ENCODE results near the gene HLCS. TPM values are rescaled to one million over a fixed set of nuclear protein-coding genes. Genes with fewer than 3 reads are reported as not detected.

Gene HLCS
- total RNA-seq, 2 experiments from 2014 or later = 14.3 to 15.0 TPM

DNA sequence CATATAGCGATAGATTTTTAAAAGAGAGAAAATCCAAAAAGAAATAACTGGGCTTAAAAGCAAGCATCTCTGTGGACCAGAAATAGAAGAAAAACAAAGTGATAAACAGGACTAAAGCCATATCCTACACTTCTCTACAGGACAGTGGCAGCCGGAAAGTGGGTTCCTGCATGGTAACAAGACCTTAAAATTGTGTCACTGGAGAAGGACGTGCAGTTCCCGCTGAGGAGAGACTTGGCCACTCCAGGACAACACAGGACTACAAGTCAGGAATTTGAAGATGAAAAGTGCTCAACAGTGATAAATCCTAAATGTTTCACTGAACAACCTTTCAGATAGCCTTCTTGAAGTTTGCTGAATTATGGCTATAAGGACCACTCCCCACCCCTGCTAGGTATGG is 1.9 kb upstream of the HLCS start:
- DNase-seq = no peak
- Mint-ChIP-seq H3K4me1 (peaks cover 9% of the 10 kb centered on the region), H3K27ac (no peak overlapping the region), H3K4me3 (no peak overlapping the region), H3K27me3 (no peaks in the 10 kb centered on the region), H3K9me3 (ENCODE audit: low read depth) (no peaks in the 10 kb centered on the region), H3K36me3 (ENCODE audit: low read depth) (no peaks in the 10 kb centered on the region)
- intact Hi-C loops (cut with DNase I, micrococcal nuclease) = loop anchor here in 1 of 2 experiments (5.0 kb wide), 3 partner anchors 289 to 594 kb away; partner anchors contain the start of gene DYRK1A
- CTCF ChIA-PET = interaction anchor here (1.9 kb wide), 1 partner anchor 21 kb away, joined by 7 read pairs; no protein-coding TSS in a partner anchor
- POLR2A ChIA-PET = no interaction called here
- no peak for ATAC-seq

DNA sequence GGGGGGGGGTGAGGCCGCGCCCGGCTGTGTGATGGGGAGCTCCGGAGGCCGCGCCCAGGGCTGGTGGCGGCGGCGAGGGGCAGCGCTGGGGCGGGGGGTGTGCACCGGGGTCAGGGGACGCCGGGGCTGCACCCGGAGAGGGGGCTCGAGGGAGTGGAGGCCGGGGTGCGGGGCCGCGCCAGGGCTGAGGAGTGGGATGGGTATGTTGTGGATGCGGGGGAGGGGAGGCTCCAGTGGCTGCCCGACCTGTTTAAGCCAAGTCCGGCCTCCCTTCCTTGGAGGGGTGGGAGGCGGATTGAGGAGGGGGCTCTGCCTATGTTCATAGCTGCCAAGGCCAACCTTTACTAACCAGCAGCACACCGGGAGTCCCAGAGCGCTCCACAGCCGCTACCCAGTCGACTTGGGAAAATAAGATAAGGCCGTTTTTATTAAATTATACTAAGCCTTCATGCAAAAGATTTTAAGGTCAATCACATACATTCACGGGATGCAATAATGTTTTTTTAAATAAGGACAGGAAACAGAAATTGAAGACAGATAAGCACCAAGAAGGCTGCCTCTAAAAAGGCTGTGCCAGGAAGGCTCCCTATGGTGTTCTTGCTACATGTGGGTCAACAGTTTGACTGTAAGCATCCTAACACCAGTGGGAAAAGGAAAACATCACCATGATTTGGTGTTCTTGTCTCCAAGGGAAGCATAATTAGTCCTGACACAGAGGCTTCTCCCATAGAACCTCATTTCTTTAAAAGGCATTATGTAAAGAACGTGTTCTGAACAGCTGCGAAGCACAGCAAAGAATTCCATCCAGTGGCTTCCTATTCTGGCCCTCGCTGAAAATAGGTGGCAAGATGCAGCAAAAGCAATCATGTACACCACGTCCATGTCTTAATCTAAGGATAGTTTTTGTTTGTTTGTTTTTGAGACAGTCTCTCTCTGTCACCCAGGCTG is 626 bp upstream of the HLCS start:
- Mint-ChIP-seq H3K9me3 (ENCODE audit: low read depth) (no peaks in the 10 kb centered on the region), H3K4me1 (peaks cover 9% of the 10 kb centered on the region)
- POLR2A ChIA-PET = interaction anchor here (0.7 to 1.5 kb wide), 3 partner anchors 22 to 647 kb away, joined by 3 to 4 read pairs (median 3); partner anchors contain the start of gene MORC3

DNA sequence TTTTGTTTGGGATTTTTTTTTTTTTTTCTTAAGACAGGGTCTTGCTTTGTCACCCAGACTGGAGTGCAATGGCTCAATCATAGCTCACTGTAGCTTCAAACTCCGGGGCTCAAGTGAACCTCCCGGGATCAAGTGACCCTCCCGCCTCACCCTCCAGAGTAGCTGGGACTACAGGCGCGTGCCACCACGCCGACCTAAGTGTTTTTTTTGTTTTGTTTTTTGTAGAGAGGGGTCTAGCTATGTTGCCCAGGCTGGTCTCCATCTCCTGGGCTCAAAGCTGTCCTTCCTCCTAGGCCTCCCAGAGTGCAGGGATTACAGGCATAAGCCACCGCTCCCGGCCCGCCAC is 776 bp downstream of the HLCS start:
- Mint-ChIP-seq H3K4me3 (peak overlapping the region; percentile 73), H3K4me1 (peaks cover 9% of the 10 kb centered on the region), H3K27ac (peak overlapping the region; percentile 88), H3K36me3 (ENCODE audit: low read depth) (peaks cover 9% of the 10 kb centered on the region), H3K9me3 (ENCODE audit: low read depth) (no peaks in the 10 kb centered on the region), H3K27me3 (no peaks in the 10 kb centered on the region)
- no peak for DNase-seq
- no peak for ATAC-seq
- POLR2A ChIA-PET = interaction anchor here (1.5 kb wide), 1 partner anchor 646 kb away, joined by 4 read pairs; the partner anchor contains the start of gene MORC3
- CTCF ChIA-PET = interaction anchor here (0.9 to 2.2 kb wide), 9 partner anchors 9 to 285 kb away, joined by 3 to 11 read pairs (median 5); no protein-coding TSS in a partner anchor
- intact Hi-C loops (cut with DNase I, micrococcal nuclease) = loop anchor here in 1 of 2 experiments (1.0 to 5.0 kb wide), 7 partner anchors 24 to 645 kb away; partner anchors contain the start of genes DYRK1A, MORC3, PIGP and TTC3

More for the DNA sequence above, 626 bp upstream of the HLCS start:
- H3K27ac Mint-ChIP-seq = peak overlapping the region; percentile 72
- H3K4me3 Mint-ChIP-seq = peak overlapping the region; percentile 73
- DNase-seq (no peak), ATAC-seq (no peak)
- CTCF ChIA-PET = interaction anchor here (0.9 to 2.2 kb wide), 6 partner anchors 12 to 161 kb away, joined by 3 to 10 read pairs (median 4); no protein-coding TSS in a partner anchor
- H3K27me3 Mint-ChIP-seq = no peaks in the 10 kb centered on the region
- H3K36me3 Mint-ChIP-seq (ENCODE audit: low read depth) = no peaks in the 10 kb centered on the region
- intact Hi-C loops (cut with DNase I, micrococcal nuclease) = loop anchor here in 1 of 2 experiments (1.0 to 5.0 kb wide), 7 partner anchors 22 to 647 kb away; partner anchors contain the start of genes DYRK1A, MORC3, PIGP and TTC3

DNA sequence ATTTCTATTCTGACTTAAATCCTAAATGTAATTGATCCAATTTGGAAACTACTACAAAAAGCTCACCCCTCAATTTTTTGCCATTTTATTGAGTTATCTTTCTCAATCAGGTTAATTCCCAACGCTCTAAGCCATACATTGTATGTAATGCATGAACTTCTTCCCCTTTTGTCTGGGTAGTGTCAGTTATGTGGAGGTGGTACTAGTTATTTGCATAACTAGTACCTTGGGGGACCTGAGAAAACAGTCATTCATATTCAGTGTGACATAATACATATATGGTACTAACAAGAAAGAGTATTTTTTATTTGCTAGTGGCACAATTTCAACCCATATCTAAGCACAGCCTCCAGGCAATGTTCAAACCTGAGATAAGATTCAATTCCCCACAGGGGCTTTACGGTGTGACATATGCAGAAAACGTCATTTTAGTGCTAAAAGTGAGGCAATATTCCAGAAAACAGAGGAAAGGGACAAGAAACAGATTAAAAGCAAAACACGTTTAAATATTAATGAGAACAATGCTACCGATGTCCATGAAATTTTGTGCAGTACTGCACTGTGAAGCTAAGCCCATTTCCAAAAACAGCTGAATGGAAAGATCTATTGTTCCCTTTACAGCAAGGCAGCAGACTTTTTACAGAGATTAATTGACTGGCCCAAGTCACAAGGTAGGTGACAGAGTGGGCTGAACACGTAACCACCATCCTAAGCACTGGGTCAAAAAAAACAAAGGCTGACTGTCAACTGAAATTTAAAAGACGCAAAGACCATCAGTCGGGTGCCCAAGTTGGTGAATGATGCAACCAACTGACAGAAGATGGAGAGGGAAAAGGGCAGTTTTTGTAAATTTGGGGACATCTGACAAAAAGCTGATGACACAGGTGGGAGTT is 1.4 kb downstream of the HLCS start:
- CTCF ChIA-PET = interaction anchor here (0.6 to 2.2 kb wide), 10 partner anchors 10 to 303 kb away, joined by 3 to 11 read pairs (median 5); no protein-coding TSS in a partner anchor
- POLR2A ChIA-PET = interaction anchor here (1.5 kb wide), 1 partner anchor 645 kb away, joined by 4 read pairs; the partner anchor contains the start of gene MORC3
- peaks cover 13% of the 10 kb centered on the region for H3K36me3 Mint-ChIP-seq (ENCODE audit: low read depth)
- intact Hi-C loops (cut with DNase I, micrococcal nuclease) = loop anchor here in 1 of 2 experiments (5.0 kb wide), 3 partner anchors 292 to 597 kb away; partner anchors contain the start of gene DYRK1A
- H3K4me3 Mint-ChIP-seq = peak overlapping the region; percentile 73
- ATAC-seq = no peak
- H3K27me3 Mint-ChIP-seq = no peaks in the 10 kb centered on the region
- H3K4me1 Mint-ChIP-seq = peaks cover 9% of the 10 kb centered on the region
- peak overlapping the region; percentile 88 for H3K27ac Mint-ChIP-seq
- no peak for DNase-seq
- H3K9me3 Mint-ChIP-seq (ENCODE audit: low read depth) = no peaks in the 10 kb centered on the region

DNA sequence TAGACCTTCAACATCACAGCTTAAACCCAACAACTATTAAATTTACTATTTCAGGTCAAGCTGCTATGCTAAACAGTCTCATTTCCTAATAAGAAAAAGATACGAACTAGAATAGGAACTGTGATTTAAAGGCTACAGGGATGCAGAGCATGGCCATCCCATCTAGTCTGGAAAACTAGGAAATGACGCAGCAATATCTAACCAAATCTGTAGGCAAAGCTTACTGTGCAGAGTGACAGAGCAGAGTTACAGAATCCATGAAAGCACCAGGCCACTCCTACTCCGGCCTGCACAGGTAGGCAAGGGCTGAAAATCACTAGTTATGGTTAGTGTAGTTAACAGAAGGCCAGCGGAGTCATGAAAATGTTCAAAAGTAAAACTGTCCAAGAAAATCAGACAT is 2.1 kb downstream of the HLCS start:
- no peaks in the 10 kb centered on the region for H3K9me3 Mint-ChIP-seq (ENCODE audit: low read depth)
- H3K4me3 Mint-ChIP-seq = no peak overlapping the region
- CTCF ChIA-PET = no interaction called here

DNA sequence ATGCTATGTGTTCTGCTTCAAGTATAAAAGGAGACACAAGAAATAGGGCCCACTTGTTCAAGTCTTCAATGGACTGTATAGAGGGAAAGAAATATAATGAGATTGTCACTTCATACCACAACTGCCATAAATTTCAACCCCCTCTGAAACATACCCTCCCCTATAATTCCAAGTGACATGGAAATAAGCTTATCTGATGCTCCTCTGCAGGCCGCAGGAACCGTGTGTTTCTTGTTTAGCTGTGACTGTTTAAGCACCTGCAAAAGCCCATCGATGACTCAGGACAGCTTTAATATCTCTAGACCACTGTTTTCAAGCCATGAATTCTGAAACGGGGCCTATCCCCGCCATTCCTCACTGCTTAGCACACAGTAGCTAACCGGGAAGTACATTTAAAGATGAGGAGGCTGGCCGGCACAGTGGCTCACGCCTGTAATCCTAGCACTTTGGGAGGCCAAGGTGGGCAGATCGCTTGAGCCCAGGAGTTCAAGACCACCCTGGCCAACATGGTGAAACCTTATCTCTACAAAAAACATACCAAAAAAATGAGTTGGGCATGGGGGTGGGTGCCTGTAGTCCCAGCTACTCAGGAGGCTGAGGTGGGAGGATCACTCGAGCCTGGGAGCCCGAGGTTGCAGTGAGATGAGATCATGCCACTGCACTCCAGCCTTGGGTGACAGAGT is 4.2 kb downstream of the HLCS start:
- Mint-ChIP-seq H3K4me1 (peaks cover 9% of the 10 kb centered on the region), H3K9me3 (ENCODE audit: low read depth) (no peaks in the 10 kb centered on the region), H3K27ac (no peak overlapping the region), H3K36me3 (ENCODE audit: low read depth) (peaks cover 17% of the 10 kb centered on the region), H3K27me3 (no peaks in the 10 kb centered on the region), H3K4me3 (no peak overlapping the region)
- POLR2A ChIA-PET = interaction anchor here (0.6 to 0.7 kb wide), 2 partner anchors 53 to 258 kb away, joined by 3 read pairs; no protein-coding TSS in a partner anchor
- ATAC-seq = no peak
- intact Hi-C loops (cut with DNase I, micrococcal nuclease) = no loop called here
- CTCF ChIA-PET = interaction anchor here (0.7 kb wide), 2 partner anchors 32 to 44 kb away, joined by 3 read pairs; partner anchors contain the start of gene RIPPLY3
- DNase-seq = no peak

More for the DNA sequence above, 2.1 kb downstream of the HLCS start:
- DNase-seq = no peak
- no peaks in the 10 kb centered on the region for H3K27me3 Mint-ChIP-seq
- H3K36me3 Mint-ChIP-seq (ENCODE audit: low read depth) = peaks cover 16% of the 10 kb centered on the region
- ATAC-seq = no peak
- H3K27ac Mint-ChIP-seq = no peak overlapping the region
- POLR2A ChIA-PET = interaction anchor here (0.6 kb wide), 2 partner anchors 98 to 146 kb away, joined by 3 read pairs; no protein-coding TSS in a partner anchor
- intact Hi-C loops (cut with DNase I, micrococcal nuclease) = no loop called here
- H3K4me1 Mint-ChIP-seq = peaks cover 9% of the 10 kb centered on the region

DNA sequence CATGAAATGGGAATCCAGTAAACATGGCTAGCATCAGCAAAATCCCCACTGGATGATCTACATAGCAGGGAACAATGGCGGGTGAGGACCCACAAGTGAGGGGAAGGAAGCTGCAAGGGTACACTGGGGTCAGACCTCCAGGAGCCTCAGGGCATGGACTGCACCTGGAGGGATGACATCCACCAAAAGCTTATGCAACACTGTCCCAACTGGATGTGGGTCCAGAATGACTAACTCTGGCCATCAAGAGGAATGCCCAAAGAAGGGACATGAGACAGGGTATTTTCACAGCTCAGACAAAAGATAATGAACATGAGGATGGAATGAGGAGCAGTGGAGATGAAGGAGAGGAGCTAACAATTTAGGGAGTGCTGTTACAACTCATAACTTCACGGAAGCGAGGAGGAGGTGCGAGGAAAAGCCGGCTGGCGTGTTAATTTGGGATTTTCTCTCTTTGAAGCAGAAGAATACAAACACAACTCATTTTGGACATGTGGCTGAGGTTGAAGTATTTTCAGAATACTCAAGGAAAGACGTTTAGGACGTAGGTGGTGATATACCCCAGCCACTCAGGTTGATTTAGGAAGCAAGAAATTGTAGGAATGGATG is 5.7 kb downstream of the HLCS start:
- intact Hi-C loops (cut with DNase I, micrococcal nuclease) = no loop called here
- no peak overlapping the region for H3K4me3 Mint-ChIP-seq
- H3K27me3 Mint-ChIP-seq = no peaks in the 10 kb centered on the region
- H3K36me3 Mint-ChIP-seq (ENCODE audit: low read depth) = peaks cover 22% of the 10 kb centered on the region
- H3K4me1 Mint-ChIP-seq = peaks cover 8% of the 10 kb centered on the region
- no peaks in the 10 kb centered on the region for H3K9me3 Mint-ChIP-seq (ENCODE audit: low read depth)
- CTCF ChIA-PET = interaction anchor here (1.0 kb wide), 1 partner anchor 19 kb away, joined by 3 read pairs; no protein-coding TSS in a partner anchor
- H3K27ac Mint-ChIP-seq = no peak overlapping the region
- no peak for ATAC-seq
- POLR2A ChIA-PET = no interaction called here
- no peak for DNase-seq

DNA sequence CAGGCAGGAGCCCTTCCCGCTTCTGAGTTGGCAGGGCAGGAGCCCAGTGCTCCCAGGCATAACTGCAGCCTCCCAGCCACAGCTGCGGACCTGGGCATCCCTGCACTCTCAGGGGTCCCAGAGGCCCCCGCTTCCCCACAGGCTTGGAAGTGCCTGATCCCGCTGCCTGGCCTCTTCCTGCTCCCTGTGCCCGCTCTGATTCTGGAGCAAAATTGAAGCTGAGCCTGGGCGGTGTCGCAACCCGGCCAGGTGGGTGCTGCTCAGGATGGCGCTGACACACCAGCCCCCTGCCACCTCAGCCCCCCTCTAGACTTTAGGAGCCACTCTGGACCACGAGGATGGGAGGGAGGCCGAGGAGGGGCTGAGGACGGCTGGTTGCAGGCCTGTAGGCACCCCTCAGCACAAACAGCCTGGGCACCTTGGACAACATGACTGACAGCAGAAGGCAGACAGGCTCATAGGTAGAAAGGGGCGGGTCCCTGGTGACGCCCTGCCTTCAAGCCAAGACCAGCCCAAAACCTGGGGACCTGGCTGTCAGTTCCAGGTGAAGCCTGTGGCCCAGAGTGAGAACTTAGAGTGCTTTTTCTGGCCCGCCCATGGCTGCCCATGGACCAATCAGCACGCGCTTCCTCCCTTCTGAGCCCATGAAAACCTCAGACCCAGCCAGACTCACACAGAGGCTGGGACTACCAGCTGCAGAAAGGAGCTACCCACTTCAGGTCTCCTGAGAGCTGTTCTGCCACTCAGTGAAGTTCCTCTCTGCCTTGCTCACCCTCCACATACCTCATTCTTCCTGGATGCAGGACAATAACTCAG is 7.2 kb downstream of the HLCS start:
- ChIA-PET POLR2A (interaction anchor here (0.6 kb wide), 1 partner anchor 523 kb away, joined by 4 read pairs; no protein-coding TSS in a partner anchor), CTCF (interaction anchor here (0.7 to 1.2 kb wide), 3 partner anchors 31 to 101 kb away, joined by 3 to 4 read pairs (median 3); no protein-coding TSS in a partner anchor)
- H3K36me3 Mint-ChIP-seq (ENCODE audit: low read depth) = peaks cover 24% of the 10 kb centered on the region
- H3K4me3 Mint-ChIP-seq = no peak overlapping the region
- H3K27me3 Mint-ChIP-seq = no peaks in the 10 kb centered on the region
- H3K27ac Mint-ChIP-seq = no peak overlapping the region
- ATAC-seq (no peak), DNase-seq (peak; percentile 19)
- intact Hi-C loops (cut with DNase I, micrococcal nuclease) = no loop called here
- no peaks in the 10 kb centered on the region for H3K4me1 Mint-ChIP-seq
- no peaks in the 10 kb centered on the region for H3K9me3 Mint-ChIP-seq (ENCODE audit: low read depth)

DNA sequence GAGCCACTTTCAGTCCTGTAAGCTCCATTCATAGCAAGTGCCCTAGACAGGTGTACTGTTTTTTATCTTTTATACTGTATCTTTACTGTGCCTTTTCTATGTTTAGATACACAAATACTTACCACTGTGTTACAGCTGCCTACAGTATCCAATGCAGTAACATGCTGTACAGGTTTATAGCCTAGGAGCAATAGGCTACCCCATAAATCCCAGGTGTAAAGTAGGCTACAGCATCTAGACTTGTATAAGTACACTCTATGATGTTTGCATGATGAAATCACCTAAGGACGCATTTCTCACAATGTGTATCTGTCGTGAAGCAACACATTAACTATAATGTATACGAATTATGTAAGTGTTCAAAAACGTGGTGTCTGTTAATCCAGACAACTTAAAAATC is 10.7 kb downstream of the HLCS start:
- ATAC-seq (no peak), DNase-seq (no peak)
- Mint-ChIP-seq H3K4me1 (no peaks in the 10 kb centered on the region), H3K27ac (no peak overlapping the region), H3K4me3 (no peak overlapping the region), H3K27me3 (no peaks in the 10 kb centered on the region), H3K9me3 (ENCODE audit: low read depth) (no peaks in the 10 kb centered on the region), H3K36me3 (ENCODE audit: low read depth) (peaks cover 19% of the 10 kb centered on the region)
- POLR2A ChIA-PET = no interaction called here
- intact Hi-C loops (cut with DNase I, micrococcal nuclease) = no loop called here
- CTCF ChIA-PET = interaction anchor here (0.9 kb wide), 1 partner anchor 18 kb away, joined by 3 read pairs; no protein-coding TSS in a partner anchor
